ENCODE measurements around the gene GPR17. TPM values are rescaled to one million over a fixed set of nuclear protein-coding genes. Genes with fewer than 3 reads are reported as not detected.

GPR17 gene
- total RNA-seq, 1 donor from 2014 or later, result not detected

DNA sequence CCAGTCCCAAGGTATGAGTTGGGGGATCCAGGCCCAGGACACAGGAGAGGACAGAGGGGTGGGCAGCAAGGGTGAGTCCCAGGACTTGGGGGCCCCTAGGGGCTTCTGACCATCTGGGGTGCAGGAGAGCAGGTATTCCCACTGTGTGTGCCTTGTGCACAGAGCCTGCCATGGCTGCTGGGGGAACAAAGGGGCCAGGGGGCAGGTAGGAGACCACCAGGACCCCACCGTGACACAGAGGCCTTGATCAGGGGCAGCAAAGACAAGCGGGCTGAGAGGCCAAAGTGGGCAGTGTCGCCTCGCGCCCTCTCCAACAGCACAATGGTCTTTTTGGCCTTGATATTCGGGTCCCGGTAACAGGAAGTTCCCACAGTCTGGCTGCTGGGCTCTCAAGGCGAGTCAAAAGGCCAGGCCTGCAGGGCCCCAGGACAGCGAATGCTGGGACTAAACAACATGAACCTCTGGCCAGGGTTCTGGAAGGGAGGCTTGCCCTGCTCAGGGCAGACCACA is 12.3 kb upstream of the GPR17 start:
- DNase-seq (ENCODE audit: extremely low spot score, unreplicated experiment), result no peak
- H3K27ac Mint-ChIP-seq (ENCODE audit: unreplicated experiment), result no peak overlapping the region

DNA sequence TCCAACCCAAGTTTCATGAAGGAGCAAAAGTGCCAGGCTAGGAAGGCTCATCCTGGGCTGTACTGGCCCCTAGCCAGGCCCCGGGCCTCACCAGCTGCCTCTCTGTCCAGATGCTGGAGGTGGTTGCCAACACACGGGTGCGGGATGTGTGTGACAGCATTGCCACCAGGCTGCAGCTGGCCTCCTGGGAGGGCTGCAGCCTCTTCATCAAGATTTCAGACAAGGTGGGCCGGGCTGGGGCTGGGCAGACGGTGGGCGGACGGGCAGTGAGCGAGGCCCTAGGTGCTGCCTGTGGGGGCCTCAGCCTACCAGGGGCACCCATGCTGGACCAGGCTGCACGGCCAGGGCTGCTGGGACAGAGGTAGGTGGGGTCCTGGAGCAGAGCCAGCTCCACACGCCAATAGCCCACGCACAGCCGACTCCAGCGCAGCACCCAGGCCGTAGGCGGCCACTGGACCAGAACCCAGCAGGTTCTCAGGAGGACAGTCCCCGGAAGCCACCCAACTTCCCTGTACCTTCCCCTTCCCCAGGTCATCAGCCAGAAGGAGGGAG is 11.8 kb upstream of the GPR17 start:
- Mint-ChIP-seq H3K27me3 (ENCODE audit: unreplicated experiment) (no peaks in the 10 kb centered on the region), H3K9me3 (ENCODE audit: unreplicated experiment) (no peaks in the 10 kb centered on the region), H3K27ac (ENCODE audit: unreplicated experiment) (no peak overlapping the region), H3K4me3 (ENCODE audit: unreplicated experiment) (no peak overlapping the region), H3K36me3 (ENCODE audit: unreplicated experiment) (no peaks in the 10 kb centered on the region), H3K4me1 (ENCODE audit: unreplicated experiment) (peaks cover 25% of the 10 kb centered on the region)
- TF ChIP-seq, protein P1, sequence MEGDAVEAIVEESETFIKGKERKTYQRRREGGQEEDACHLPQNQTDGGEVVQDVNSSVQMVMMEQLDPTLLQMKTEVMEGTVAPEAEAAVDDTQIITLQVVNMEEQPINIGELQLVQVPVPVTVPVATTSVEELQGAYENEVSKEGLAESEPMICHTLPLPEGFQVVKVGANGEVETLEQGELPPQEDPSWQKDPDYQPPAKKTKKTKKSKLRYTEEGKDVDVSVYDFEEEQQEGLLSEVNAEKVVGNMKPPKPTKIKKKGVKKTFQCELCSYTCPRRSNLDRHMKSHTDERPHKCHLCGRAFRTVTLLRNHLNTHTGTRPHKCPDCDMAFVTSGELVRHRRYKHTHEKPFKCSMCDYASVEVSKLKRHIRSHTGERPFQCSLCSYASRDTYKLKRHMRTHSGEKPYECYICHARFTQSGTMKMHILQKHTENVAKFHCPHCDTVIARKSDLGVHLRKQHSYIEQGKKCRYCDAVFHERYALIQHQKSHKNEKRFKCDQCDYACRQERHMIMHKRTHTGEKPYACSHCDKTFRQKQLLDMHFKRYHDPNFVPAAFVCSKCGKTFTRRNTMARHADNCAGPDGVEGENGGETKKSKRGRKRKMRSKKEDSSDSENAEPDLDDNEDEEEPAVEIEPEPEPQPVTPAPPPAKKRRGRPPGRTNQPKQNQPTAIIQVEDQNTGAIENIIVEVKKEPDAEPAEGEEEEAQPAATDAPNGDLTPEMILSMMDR (IDR thresholded peaks at IDR 0.05), result no peak
- no peak for DNase-seq (ENCODE audit: extremely low spot score, unreplicated experiment)

More for the DNA sequence above, 12.3 kb upstream of the GPR17 start:
- Mint-ChIP-seq H3K4me1 (ENCODE audit: unreplicated experiment) (peaks cover 21% of the 10 kb centered on the region), H3K4me3 (ENCODE audit: unreplicated experiment) (no peak overlapping the region), H3K36me3 (ENCODE audit: unreplicated experiment) (no peaks in the 10 kb centered on the region), H3K9me3 (ENCODE audit: unreplicated experiment) (no peaks in the 10 kb centered on the region), H3K27me3 (ENCODE audit: unreplicated experiment) (no peaks in the 10 kb centered on the region)
- TF ChIP-seq, protein P1 (IDR thresholded peaks at IDR 0.05), result no peak

DNA sequence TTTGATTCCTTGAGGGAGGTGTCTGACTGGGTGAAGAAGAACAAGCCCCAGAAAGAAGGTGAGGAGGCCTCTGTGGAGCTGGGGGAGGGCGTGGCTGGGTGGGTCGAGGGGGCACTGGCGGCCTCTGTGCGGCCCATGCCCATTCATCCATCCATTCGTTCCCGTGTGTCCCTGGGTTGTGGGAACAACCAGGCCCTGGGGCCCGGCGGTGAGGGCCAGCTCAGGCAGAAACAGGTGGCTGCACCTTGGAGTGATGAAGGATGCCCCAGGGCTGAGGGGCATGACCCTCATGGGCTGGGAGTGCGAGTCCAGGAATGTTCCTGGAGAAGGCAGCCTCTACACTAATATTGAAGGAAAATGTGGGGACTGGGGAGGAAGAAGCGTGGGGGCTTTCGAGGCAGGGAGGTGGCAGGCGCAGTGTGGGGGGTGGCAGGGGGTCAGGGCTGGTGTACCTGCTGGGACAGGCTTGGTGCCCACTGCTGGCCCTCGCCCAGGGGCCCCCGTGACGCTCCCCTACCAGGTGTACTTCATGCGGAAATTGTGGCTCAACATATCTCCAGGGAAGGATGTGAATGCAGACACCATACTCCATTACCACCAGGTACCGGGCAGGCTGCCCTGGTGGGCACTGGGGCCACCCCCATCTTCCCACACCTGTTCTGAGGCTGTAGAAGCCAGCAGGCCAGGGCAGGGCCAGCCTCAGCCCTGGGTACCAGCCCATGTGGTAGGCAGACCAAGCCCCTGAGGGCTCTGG is 11.2 kb upstream of the GPR17 start:
- Mint-ChIP-seq H3K9me3 (ENCODE audit: unreplicated experiment) (no peaks in the 10 kb centered on the region), H3K36me3 (ENCODE audit: unreplicated experiment) (no peaks in the 10 kb centered on the region), H3K4me3 (ENCODE audit: unreplicated experiment) (no peak overlapping the region), H3K27me3 (ENCODE audit: unreplicated experiment) (no peaks in the 10 kb centered on the region), H3K4me1 (ENCODE audit: unreplicated experiment) (peaks cover 25% of the 10 kb centered on the region), H3K27ac (ENCODE audit: unreplicated experiment) (no peak overlapping the region)
- TF ChIP-seq, protein P1 (IDR thresholded peaks at IDR 0.05), result no peak
- DNase-seq (ENCODE audit: extremely low spot score, unreplicated experiment), result no peak

DNA sequence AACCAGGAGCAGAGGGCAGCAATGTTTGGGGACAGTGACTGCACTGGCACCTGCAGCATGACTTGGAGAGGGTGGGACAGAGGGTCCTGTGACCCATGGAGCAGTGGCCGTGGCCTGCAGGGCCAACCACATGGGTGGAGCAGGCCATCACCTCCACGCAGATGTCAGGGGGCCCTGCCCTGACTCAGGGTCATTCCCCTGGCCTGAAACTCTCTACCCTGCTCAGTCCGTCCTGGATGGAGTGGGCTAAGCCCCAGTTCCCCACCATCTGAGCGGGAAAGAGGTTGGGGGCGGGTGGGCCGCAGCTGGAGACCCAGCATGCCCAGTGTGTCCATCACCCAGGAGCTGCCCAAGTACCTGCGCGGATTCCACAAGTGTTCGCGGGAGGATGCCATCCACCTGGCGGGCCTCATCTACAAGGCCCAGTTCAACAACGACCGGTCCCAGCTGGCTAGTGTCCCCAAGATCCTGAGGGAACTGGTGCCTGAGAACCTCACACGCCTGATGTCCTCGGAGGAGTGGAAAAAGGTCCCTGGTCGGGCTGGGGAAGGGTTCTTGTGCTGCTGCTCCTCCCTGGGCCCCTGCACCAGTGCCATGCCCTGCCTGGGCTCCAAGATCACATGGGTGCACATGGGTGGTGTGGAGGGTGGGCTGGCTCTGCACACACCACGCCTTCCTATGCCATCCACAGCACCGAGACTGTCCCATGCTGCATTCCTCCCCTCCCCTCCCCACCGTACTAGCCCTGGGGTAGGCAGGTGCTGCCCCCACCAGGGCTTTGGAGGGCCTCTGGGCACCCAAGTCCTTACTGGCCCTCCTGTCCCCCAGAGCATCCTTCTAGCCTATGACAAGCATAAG is 10.3 kb upstream of the GPR17 start:
- H3K27me3 Mint-ChIP-seq (ENCODE audit: unreplicated experiment), result no peaks in the 10 kb centered on the region
- H3K9me3 Mint-ChIP-seq (ENCODE audit: unreplicated experiment), result no peaks in the 10 kb centered on the region
- no peak for DNase-seq (ENCODE audit: extremely low spot score, unreplicated experiment)
- TF ChIP-seq, protein P1 (IDR thresholded peaks at IDR 0.05), result no peak
- H3K36me3 Mint-ChIP-seq (ENCODE audit: unreplicated experiment), result no peaks in the 10 kb centered on the region
- H3K27ac Mint-ChIP-seq (ENCODE audit: unreplicated experiment), result no peak overlapping the region
- H3K4me3 Mint-ChIP-seq (ENCODE audit: unreplicated experiment), result no peak overlapping the region
- H3K4me1 Mint-ChIP-seq (ENCODE audit: unreplicated experiment), result peaks cover 23% of the 10 kb centered on the region

All from osteocyte (in vitro differentiated cells).